ENCODE results near the gene CYP51A1.

Gene CYP51A1

GRCh38 chr7:92075455-92076158 lies 58.7 kb downstream of the CYP51A1 start:
- Histone ChIP-seq H3K4me1 (ENCODE audit: control insufficient read depth, low read length) (no peaks in the 10 kb centered on the region), H3F3A (ENCODE audit: control insufficient read depth, insufficient read depth) (peaks cover 2% of the 10 kb centered on the region; the same call in 1 of the 2 replicates), H4K20me1 (ENCODE audit: control insufficient read depth, insufficient read depth, low read depth, low read length) (no peaks in the 10 kb centered on the region), H3K27ac (ENCODE audit: low read depth, low read length) (no peak overlapping the region), H3K9me3 (ENCODE audit: control insufficient read depth, insufficient read depth, low read length) (no peaks in the 10 kb centered on the region), H3K79me2 (ENCODE audit: control insufficient read depth, low read length) (no peaks in the 10 kb centered on the region), H3K27me3 (ENCODE audit: control insufficient read depth, low read length) (no peaks in the 10 kb centered on the region), H3K4me3 (ENCODE audit: low read length) (no peak overlapping the region), H3K9me2 (replicated peaks; ENCODE audit: control insufficient read depth, low read length) (no peaks in the 10 kb centered on the region), H3K36me3 (ENCODE audit: control insufficient read depth, low read length) (peaks cover 18% of the 10 kb centered on the region), H3K4me2 (ENCODE audit: low read length) (no peak overlapping the region)
- TF ChIP-seq EZH2phosphoT487 (IDR thresholded peaks at IDR 0.05; ENCODE audit: borderline replicate concordance, low read length) (no peak), CTCF (IDR thresholded peaks at IDR 0.05; ENCODE audit: low read depth, low read length, poor library complexity, severe bottlenecking) (no peak)

- TF ChIP-seq EZH2phosphoT487 (IDR thresholded peaks at IDR 0.05; ENCODE audit: borderline replicate concordance, low read length) (no peak), CTCF (IDR thresholded peaks at IDR 0.05; ENCODE audit: low read depth, low read length, poor library complexity, severe bottlenecking) (no peak)
- no peaks in the 10 kb centered on the region for H3K9me2 ChIP-seq (replicated peaks; ENCODE audit: control insufficient read depth, low read length)
- H3K27me3 ChIP-seq (ENCODE audit: control insufficient read depth, low read length), result no peaks in the 10 kb centered on the region
- peaks cover 2% of the 10 kb centered on the region; the same call in 1 of the 2 replicates for H3F3A ChIP-seq (ENCODE audit: control insufficient read depth, insufficient read depth)
- H4K20me1 ChIP-seq (ENCODE audit: control insufficient read depth, insufficient read depth, low read depth, low read length), result no peaks in the 10 kb centered on the region
- no peak overlapping the region for H3K4me2 ChIP-seq (ENCODE audit: low read length)
- no peak overlapping the region for H3K27ac ChIP-seq (ENCODE audit: low read depth, low read length)
- H3K9me3 ChIP-seq (ENCODE audit: control insufficient read depth, insufficient read depth, low read length), result no peaks in the 10 kb centered on the region
- H3K36me3 ChIP-seq (ENCODE audit: control insufficient read depth, low read length), result peaks cover 21% of the 10 kb centered on the region
- no peaks in the 10 kb centered on the region for H3K4me1 ChIP-seq (ENCODE audit: control insufficient read depth, low read length)
- H3K79me2 ChIP-seq (ENCODE audit: control insufficient read depth, low read length), result no peaks in the 10 kb centered on the region
- H3K4me3 ChIP-seq (ENCODE audit: low read length), result no peak overlapping the region
Observed at GRCh38 chr7:92072708-92073107, 61.6 kb downstream of the CYP51A1 start.

GRCh38 chr7:92072121-92072520 lies 62.2 kb downstream of the CYP51A1 start:
- no peaks in the 10 kb centered on the region for H3K27me3 ChIP-seq (ENCODE audit: control insufficient read depth, low read length)
- H3K9me3 ChIP-seq (ENCODE audit: control insufficient read depth, insufficient read depth, low read length), result no peaks in the 10 kb centered on the region
- H3K4me3 ChIP-seq (ENCODE audit: low read length), result no peak overlapping the region
- no peak overlapping the region for H3K4me2 ChIP-seq (ENCODE audit: low read length)
- peaks cover 2% of the 10 kb centered on the region; the same call in 1 of the 2 replicates for H3F3A ChIP-seq (ENCODE audit: control insufficient read depth, insufficient read depth)
- peaks cover 20% of the 10 kb centered on the region for H3K36me3 ChIP-seq (ENCODE audit: control insufficient read depth, low read length)
- H3K27ac ChIP-seq (ENCODE audit: low read depth, low read length), result no peak overlapping the region
- no peaks in the 10 kb centered on the region for H3K4me1 ChIP-seq (ENCODE audit: control insufficient read depth, low read length)
- no peaks in the 10 kb centered on the region for H3K79me2 ChIP-seq (ENCODE audit: control insufficient read depth, low read length)
- no peaks in the 10 kb centered on the region for H3K9me2 ChIP-seq (replicated peaks; ENCODE audit: control insufficient read depth, low read length)
- TF ChIP-seq EZH2phosphoT487 (IDR thresholded peaks at IDR 0.05; ENCODE audit: borderline replicate concordance, low read length) (no peak), CTCF (IDR thresholded peaks at IDR 0.05; ENCODE audit: low read depth, low read length, poor library complexity, severe bottlenecking) (no peak)
- H4K20me1 ChIP-seq (ENCODE audit: control insufficient read depth, insufficient read depth, low read depth, low read length), result no peaks in the 10 kb centered on the region

Measured in DOHH2 (cell line).